Activated T-helper 2 cell treated with anti-CD3 and anti-CD28 coated beads, Interferon-gamma antibody, Interleukin-2, Interleukin-4, amounts not matched to agents 10 μg/mL and 5 μg/mL and 100 μg/mL, durations not matched to agents 14 hours and 24 hours and 36 hours (primary cell): ENCODE measurements around the gene LARP1. TPM values are rescaled to one million over a fixed set of nuclear protein-coding genes. Genes with fewer than 3 reads are reported as not detected.
"Not testable (repeated sequence)": the region's sequence is repeated elsewhere in the genome, so short reads cannot be mapped to it uniquely, and the experiment has no call there.

Experiments used
- DNase-seq: peaks from one replicate; pipeline ENCODE4 v3.0.0; 2021; ENCODE audit warnings: low spot score
- H3K27ac Mint-ChIP-seq: one replicate; pipeline ENCODE4 v1.8.0; 2021; ENCODE audit warnings: mixed read lengths
- H3K27me3 Mint-ChIP-seq: one replicate; pipeline ENCODE4 v1.8.0; 2021; ENCODE audit warnings: low read depth, mixed read lengths
- H3K36me3 Mint-ChIP-seq: one replicate; pipeline ENCODE4 v1.8.0; 2021; ENCODE audit warnings: low read depth, mixed read lengths
- H3K4me1 Mint-ChIP-seq: one replicate; pipeline ENCODE4 v1.8.0; 2021; ENCODE audit warnings: low read depth, mixed read lengths
- H3K4me3 Mint-ChIP-seq: one replicate; pipeline ENCODE4 v1.8.0; 2021; ENCODE audit warnings: low read depth, mild to moderate bottlenecking, moderate library complexity, mixed read lengths
- H3K9me3 Mint-ChIP-seq: one replicate; pipeline ENCODE4 v1.8.0; 2021; ENCODE audit warnings: mixed read lengths
- intact Hi-C: fragments of 100-400 bp; cut with micrococcal nuclease; formaldehyde crosslinking; loops from one replicate; pipeline ENCODE4 v1.15.1; 2023
- total RNA-seq: library from RNA; stranded (reverse); gene quantifications from 2 replicates; pipeline ENCODE4 v1.2.3, GENCODE V29; 2022

LARP1 gene
- total RNA-seq, 1 donor from 2014 or later, result 278 TPM

GRCh38 chr5:154757814-154758406, 2.7 kb downstream of the LARP1 start:
- Mint-ChIP-seq H3K4me3 (peak overlapping the region; percentile 92), H3K27me3 (no peaks in the 10 kb centered on the region), H3K36me3 (peaks cover 35% of the 10 kb centered on the region), H3K4me1 (peaks cover 59% of the 10 kb centered on the region), H3K27ac (peak overlapping the region; percentile 82), H3K9me3 (no peaks in the 10 kb centered on the region)
- intact Hi-C loops, result loop anchor here (2.0 to 10.0 kb wide), 4 partner anchors 15 to 563 kb away; partner anchors contain the start of genes GALNT10 and SAP30L
- DNase-seq, result no peak

- intact Hi-C loops, result loop anchor here (2.0 to 10.0 kb wide), 4 partner anchors 14 to 564 kb away; partner anchors contain the start of genes GALNT10 and SAP30L
- no peak for DNase-seq
- Mint-ChIP-seq H3K4me1 (peaks cover 56% of the 10 kb centered on the region), H3K4me3 (peak overlapping the region; percentile 85), H3K27ac (peak overlapping the region; percentile 43), H3K9me3 (no peaks in the 10 kb centered on the region), H3K27me3 (no peaks in the 10 kb centered on the region), H3K36me3 (peaks cover 32% of the 10 kb centered on the region)
Measured at GRCh38 chr5:154758493-154758892, 3.3 kb downstream of the LARP1 start.

- Mint-ChIP-seq H3K9me3 (no peaks in the 10 kb centered on the region), H3K4me3 (peak overlapping the region; percentile 85), H3K36me3 (peaks cover 28% of the 10 kb centered on the region), H3K27me3 (no peaks in the 10 kb centered on the region), H3K27ac (peak overlapping the region; percentile 43), H3K4me1 (peaks cover 51% of the 10 kb centered on the region)
- no peak for DNase-seq
- intact Hi-C loops, result loop anchor here (2.0 to 10.0 kb wide), 4 partner anchors 14 to 564 kb away; partner anchors contain the start of genes GALNT10 and SAP30L
Measured at GRCh38 chr5:154758977-154759376, 3.8 kb downstream of the LARP1 start.

- intact Hi-C loops, result loop anchor here (2.0 to 10.0 kb wide), 5 partner anchors 13 to 565 kb away; partner anchors contain the start of genes GALNT10 and SAP30L
- H3K27ac Mint-ChIP-seq, H3K4me3 Mint-ChIP-seq: not testable (repeated sequence)
Measured at GRCh38 chr5:154759868-154760267, 4.7 kb downstream of the LARP1 start.

GRCh38 chr5:154761046-154761736, 6.0 kb downstream of the LARP1 start:
- H3K27ac Mint-ChIP-seq, result peak overlapping the region; percentile 77
- H3K27me3 Mint-ChIP-seq, result no peaks in the 10 kb centered on the region
- H3K9me3 Mint-ChIP-seq, result no peaks in the 10 kb centered on the region
- intact Hi-C loops, result loop anchor here (2.0 kb wide), 1 partner anchor 52 kb away; no protein-coding TSS in a partner anchor
- H3K4me3 Mint-ChIP-seq, result peak overlapping the region; percentile 43
- H3K36me3 Mint-ChIP-seq, result peaks cover 34% of the 10 kb centered on the region
- peaks cover 58% of the 10 kb centered on the region for H3K4me1 Mint-ChIP-seq
- no peak for DNase-seq

More at GRCh38 chr5:154759868-154760267, 4.7 kb downstream of the LARP1 start:
- DNase-seq, H3K27me3 Mint-ChIP-seq, H3K9me3 Mint-ChIP-seq: not testable (repeated sequence)
- Mint-ChIP-seq H3K4me1 (peaks cover 49% of the 10 kb centered on the region), H3K36me3 (peaks cover 29% of the 10 kb centered on the region)

- Mint-ChIP-seq H3K27ac (peak overlapping the region; percentile 48), H3K9me3 (no peaks in the 10 kb centered on the region), H3K4me1 (peaks cover 68% of the 10 kb centered on the region), H3K27me3 (no peaks in the 10 kb centered on the region), H3K36me3 (peaks cover 29% of the 10 kb centered on the region), H3K4me3 (no peak overlapping the region)
- intact Hi-C loops, result no loop called here
- DNase-seq, result no peak
Measured at GRCh38 chr5:154762261-154762660, 7.1 kb downstream of the LARP1 start.

GRCh38 chr5:154762700-154763099, 7.5 kb downstream of the LARP1 start:
- no peak overlapping the region for H3K4me3 Mint-ChIP-seq
- intact Hi-C loops, result no loop called here
- H3K9me3 Mint-ChIP-seq, result no peaks in the 10 kb centered on the region
- H3K27me3 Mint-ChIP-seq, result no peaks in the 10 kb centered on the region
- peak overlapping the region; percentile 48 for H3K27ac Mint-ChIP-seq
- peaks cover 31% of the 10 kb centered on the region for H3K36me3 Mint-ChIP-seq
- no peak for DNase-seq
- peaks cover 69% of the 10 kb centered on the region for H3K4me1 Mint-ChIP-seq

- Mint-ChIP-seq H3K9me3 (no peaks in the 10 kb centered on the region), H3K4me3 (no peak overlapping the region), H3K27me3 (no peaks in the 10 kb centered on the region), H3K4me1 (peaks cover 65% of the 10 kb centered on the region), H3K36me3 (peaks cover 28% of the 10 kb centered on the region), H3K27ac (peak overlapping the region; percentile 14)
- intact Hi-C loops, result no loop called here
- no peak for DNase-seq
Measured at GRCh38 chr5:154764967-154765366, 9.8 kb downstream of the LARP1 start.

- H3K4me1 Mint-ChIP-seq, result peaks cover 62% of the 10 kb centered on the region
- H3K4me3 Mint-ChIP-seq, result no peak overlapping the region
- H3K27me3 Mint-ChIP-seq, result no peaks in the 10 kb centered on the region
- no peak for DNase-seq
- intact Hi-C loops, result no loop called here
- peaks cover 28% of the 10 kb centered on the region for H3K36me3 Mint-ChIP-seq
- no peaks in the 10 kb centered on the region for H3K9me3 Mint-ChIP-seq
- peak overlapping the region; percentile 14 for H3K27ac Mint-ChIP-seq
Measured at GRCh38 chr5:154765396-154765925, 10.3 kb downstream of the LARP1 start.

GRCh38 chr5:154766558-154767281, 11.5 kb downstream of the LARP1 start:
- peak overlapping the region; percentile 36 for H3K27ac Mint-ChIP-seq
- DNase-seq, result no peak
- no peak overlapping the region for H3K4me3 Mint-ChIP-seq
- peaks cover 17% of the 10 kb centered on the region for H3K36me3 Mint-ChIP-seq
- no peaks in the 10 kb centered on the region for H3K9me3 Mint-ChIP-seq
- peaks cover 50% of the 10 kb centered on the region for H3K4me1 Mint-ChIP-seq
- H3K27me3 Mint-ChIP-seq, result no peaks in the 10 kb centered on the region
- intact Hi-C loops, result no loop called here

- DNase-seq, result no peak
- Mint-ChIP-seq H3K9me3 (no peaks in the 10 kb centered on the region), H3K27me3 (no peaks in the 10 kb centered on the region), H3K27ac (peak overlapping the region; percentile 56), H3K4me3 (no peak overlapping the region), H3K4me1 (peaks cover 44% of the 10 kb centered on the region), H3K36me3 (peaks cover 15% of the 10 kb centered on the region)
- intact Hi-C loops, result no loop called here
Measured at GRCh38 chr5:154767576-154767975, 12.4 kb downstream of the LARP1 start.

GRCh38 chr5:154768207-154768606, 13.0 kb downstream of the LARP1 start:
- Mint-ChIP-seq H3K4me3 (no peak overlapping the region), H3K27ac (no peak overlapping the region), H3K27me3 (no peaks in the 10 kb centered on the region), H3K36me3 (peaks cover 15% of the 10 kb centered on the region), H3K4me1 (peaks cover 43% of the 10 kb centered on the region), H3K9me3 (no peaks in the 10 kb centered on the region)
- intact Hi-C loops, result no loop called here
- DNase-seq, result no peak
